A549 (cell line): ENCODE data around the gene MAPKAP1.

Experiments
- CBX8 ChIP-seq: fragments of 200-600 bp; sonication (generic); IDR thresholded peaks from 2 replicates; pipeline ENCODE4 v1.6.1; 2016
- CHD4 ChIP-seq: fragments of 200-600 bp; sonication (generic); IDR thresholded peaks from 2 replicates; pipeline ENCODE4 v1.6.1; 2016; ENCODE audit warnings: antibody characterized with exemption, mild to moderate bottlenecking, borderline replicate concordance
- HOXA7 ChIP-seq: fragments of 250-450 bp; sonication (Bioruptor Pico); IDR thresholded peaks from 2 replicates; pipeline ENCODE4 v1.5.0; 2020; ENCODE audit warnings: mild to moderate bottlenecking, moderate library complexity
- JUNB ChIP-seq: fragments of >200 bp; sonication (Bioruptor Twin); formaldehyde crosslinking; IDR thresholded peaks from 2 replicates; pipeline ENCODE4 v1.6.1; 2016
- NFE2L2 ChIP-seq: fragments of 150-350 bp; conservative IDR thresholded peaks from 2 replicates; pipeline ENCODE4 v1.6.1; 2014; ENCODE audit warnings: low read length
- PHF8 ChIP-seq: fragments of 200-600 bp; sonication (generic); IDR thresholded peaks from 2 replicates; pipeline ENCODE4 v1.6.1; 2016; ENCODE audit warnings: low read depth, mild to moderate bottlenecking, antibody characterized with exemption, moderate library complexity, borderline replicate concordance
- POLR2A ChIP-seq: IDR thresholded peaks from 2 replicates; pipeline ENCODE4 v1.6.1; 2012; ENCODE audit warnings: mild to moderate bottlenecking, low read length
- TF ChIP-seq, protein P1 (sequence below): fragments of >200 bp; sonication (Bioruptor Twin); formaldehyde crosslinking; IDR thresholded peaks from 3 replicates; pipeline ENCODE4 v1.5.1; 2016
- TF ChIP-seq, protein P2 (sequence below): IDR thresholded peaks from 2 replicates; pipeline ENCODE4 v1.6.1; 2012

DNA sequence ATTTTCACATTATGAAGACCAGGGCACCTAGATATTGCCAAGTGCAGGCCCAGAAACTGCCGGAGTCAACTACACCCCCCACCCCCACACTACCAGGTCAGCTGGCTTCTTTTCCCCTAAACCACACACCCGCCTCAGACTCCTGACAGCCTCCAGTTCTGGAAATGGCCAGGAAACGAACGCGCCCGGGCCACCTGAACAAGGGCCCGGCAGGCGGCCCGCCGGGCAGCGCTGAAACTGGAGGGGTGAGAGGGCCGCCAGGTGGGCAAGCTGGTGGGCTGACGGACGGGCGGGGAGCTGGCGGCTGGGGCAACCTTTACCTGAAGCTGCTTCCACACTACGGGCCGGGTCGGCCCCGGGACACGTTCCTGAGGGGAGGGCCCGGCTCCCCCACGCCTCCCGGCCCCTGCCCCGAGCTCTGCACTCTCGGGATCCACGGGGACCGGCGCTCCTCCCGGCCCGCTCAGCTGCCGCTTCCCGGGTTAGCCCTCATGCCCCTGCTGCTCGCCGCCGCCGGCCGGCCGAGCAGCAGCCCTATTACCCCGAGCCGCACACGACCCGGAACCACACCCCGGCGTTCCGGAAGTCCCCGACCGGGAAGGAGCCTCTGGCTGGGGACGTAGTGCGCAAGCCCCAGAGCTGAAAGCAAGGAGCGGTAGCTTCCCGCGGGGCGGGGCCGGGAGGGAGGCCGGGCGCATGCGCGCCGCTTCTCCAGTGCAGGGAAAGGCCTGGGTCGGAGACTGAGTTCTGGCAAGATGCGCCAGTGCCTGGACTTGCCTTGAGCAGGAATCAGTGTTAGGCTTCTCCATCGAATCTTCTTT is at the start of gene MAPKAP1:
- TF ChIP-seq NFE2L2 (no peak), POLR2A (peak; percentile 78), PHF8 (peak; percentile 86; the same call in 1 of the 2 replicates), CBX8 (no peak), JUNB (no peak), HOXA7 (CRISPR knock-in tag) (no peak), CHD4 (no peak)
- TF ChIP-seq, protein P1, sequence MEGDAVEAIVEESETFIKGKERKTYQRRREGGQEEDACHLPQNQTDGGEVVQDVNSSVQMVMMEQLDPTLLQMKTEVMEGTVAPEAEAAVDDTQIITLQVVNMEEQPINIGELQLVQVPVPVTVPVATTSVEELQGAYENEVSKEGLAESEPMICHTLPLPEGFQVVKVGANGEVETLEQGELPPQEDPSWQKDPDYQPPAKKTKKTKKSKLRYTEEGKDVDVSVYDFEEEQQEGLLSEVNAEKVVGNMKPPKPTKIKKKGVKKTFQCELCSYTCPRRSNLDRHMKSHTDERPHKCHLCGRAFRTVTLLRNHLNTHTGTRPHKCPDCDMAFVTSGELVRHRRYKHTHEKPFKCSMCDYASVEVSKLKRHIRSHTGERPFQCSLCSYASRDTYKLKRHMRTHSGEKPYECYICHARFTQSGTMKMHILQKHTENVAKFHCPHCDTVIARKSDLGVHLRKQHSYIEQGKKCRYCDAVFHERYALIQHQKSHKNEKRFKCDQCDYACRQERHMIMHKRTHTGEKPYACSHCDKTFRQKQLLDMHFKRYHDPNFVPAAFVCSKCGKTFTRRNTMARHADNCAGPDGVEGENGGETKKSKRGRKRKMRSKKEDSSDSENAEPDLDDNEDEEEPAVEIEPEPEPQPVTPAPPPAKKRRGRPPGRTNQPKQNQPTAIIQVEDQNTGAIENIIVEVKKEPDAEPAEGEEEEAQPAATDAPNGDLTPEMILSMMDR: no peak
- TF ChIP-seq, protein P2, sequence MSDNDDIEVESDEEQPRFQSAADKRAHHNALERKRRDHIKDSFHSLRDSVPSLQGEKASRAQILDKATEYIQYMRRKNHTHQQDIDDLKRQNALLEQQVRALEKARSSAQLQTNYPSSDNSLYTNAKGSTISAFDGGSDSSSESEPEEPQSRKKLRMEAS: peak; percentile 74
